Kidney tubule cell (primary cell): ENCODE results near the gene TFF2.
A peak's percentile ranks its signal among the peaks of the same experiment; 100 is the strongest.

ENCODE experiments used
- DNase-seq: peaks from one replicate; pipeline ENCODE4 v3.0.0-alpha.2; 2018; ENCODE audit warnings: low spot score

The TFF2 gene

DNA sequence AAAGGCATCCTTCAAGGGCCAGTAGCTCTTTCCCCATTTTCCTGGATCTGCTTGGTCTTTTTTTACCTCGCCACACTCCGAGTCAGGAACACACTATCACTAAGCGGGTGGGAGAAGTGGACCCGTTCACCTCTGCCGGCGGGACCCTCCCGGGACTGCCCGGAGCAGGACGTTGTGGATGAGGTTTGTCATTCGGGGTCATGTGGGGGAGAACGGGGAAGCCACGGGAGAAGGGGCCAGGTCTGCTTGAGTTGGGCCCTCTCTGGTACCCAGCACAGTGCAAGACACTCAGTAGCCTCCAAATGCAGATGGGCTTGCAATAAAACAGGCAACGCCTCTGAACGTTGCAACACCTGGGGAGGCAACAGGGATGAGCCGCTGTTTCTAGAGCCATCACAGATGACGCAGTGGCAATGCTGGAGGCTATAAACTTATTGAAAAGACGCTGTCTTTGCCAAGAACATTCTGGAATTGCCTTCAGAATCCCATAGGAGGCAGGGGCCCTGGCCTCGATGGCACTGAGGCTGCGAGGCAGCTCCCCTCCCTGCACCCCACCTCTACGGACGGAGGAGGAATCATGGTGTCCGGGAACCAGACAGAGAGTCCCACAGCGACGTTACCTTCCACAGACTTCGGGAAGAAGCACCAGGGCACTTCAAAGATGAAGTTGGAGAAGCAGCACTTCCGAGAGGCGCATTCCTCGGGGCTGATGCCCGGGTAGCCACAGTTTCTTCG, 3.8 kb downstream of the TFF2 start:
- no peak for DNase-seq

DNA sequence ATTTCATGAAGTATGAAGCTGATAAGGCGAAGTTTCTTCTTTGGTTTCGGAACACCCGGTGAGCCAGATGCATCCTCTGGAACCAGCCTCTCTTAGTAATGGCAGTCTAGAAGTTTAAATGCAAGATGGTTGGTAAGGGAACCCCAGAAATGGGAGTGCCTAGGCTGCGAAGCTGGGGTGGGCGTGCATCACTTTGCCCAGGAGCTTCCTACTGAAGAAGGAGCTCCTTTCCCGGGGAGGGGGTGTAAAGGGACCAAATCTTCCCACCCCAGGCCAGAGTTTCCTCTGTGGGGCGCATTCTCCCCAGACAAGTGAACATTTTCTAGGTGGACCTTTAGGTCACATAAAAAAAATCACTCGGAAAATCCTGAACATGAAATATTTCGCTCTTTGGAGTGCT, 4.4 kb downstream of the TFF2 start:
- DNase-seq, result no peak

DNA sequence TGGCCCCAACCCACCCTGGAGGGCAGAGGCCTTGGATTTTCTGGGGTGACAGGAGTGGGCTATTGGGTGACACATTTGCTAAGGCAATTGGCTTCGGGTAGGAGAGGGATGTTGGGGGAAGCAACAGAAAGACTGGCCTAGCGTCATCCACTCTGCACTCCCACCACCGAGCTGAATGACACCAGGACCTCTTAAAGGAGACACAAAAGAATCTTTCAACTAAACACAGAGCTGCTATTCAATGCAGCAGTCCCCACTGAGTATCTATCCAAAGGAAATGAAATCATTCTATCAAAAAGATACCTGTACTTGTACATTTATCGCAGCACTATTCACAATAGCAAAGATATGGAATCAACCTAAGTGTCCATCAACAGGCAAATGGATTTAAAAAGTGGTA, 6.2 kb downstream of the TFF2 start:
- no peak for DNase-seq

DNA sequence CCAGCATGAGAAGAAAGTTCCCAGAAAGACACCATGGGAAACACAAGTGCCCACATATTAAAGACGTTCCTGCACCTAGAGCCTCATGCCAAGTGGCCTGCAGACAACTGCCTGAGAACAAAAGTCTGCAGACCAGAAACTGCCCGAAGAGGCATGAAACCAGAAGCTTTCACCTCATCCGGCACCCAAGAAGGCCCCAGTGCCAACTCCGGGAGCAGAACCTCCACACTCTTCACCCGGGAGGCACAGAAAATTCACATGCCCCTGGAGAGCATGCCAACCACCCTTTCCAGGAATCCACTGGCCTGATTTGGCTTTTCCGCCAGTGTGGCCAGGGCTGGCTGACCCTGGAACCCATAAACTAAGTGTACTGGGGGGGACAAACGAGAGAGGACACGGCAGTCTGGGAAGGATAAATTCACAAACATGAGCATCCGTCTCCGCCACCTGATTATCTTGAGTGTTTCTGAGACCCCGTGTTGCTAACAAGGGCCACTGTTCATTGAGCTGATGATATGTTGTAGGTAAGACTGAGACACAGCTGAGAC, 6.8 kb downstream of the TFF2 start:
- no peak for DNase-seq

DNA sequence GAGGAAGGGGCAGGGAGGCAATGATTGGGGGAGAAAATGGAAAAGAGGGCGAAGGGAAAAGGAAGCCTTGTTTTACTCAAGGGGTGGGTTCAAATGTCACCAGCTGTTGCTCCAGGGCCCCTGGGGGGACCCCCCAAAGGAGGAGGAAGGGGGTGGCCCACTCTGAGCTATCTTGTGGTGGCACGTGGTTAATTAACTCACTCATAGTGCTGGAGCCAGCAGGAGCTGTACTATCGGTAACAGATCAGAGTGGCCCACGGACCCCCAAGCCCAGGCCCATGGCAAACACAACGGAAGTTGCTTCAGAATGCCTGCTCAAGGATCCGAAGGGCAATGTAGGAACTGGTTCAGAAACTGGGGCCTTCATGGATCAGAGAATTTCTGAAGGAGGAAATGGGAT, 7.2 kb downstream of the TFF2 start:
- no peak for DNase-seq

DNA sequence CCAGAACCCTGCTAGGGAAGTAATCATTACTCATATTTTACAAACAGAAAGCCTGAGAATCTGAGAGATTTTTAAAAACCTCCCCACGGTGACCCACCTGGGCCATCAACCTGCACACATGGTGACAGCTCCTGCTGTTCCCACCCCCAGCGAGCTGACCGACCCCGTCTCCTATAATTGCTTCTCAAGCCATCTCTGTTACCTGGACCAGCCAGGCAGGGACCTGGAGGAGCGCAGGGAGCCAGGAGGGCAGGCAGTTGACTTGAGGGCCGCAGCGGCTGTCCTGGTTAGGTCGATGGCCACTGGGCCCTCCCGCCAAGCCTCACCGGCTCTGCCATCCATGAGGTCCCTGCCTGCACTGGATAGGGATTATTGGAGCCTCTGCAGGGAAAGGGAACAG, 7.7 kb downstream of the TFF2 start:
- DNase-seq, result no peak

DNA sequence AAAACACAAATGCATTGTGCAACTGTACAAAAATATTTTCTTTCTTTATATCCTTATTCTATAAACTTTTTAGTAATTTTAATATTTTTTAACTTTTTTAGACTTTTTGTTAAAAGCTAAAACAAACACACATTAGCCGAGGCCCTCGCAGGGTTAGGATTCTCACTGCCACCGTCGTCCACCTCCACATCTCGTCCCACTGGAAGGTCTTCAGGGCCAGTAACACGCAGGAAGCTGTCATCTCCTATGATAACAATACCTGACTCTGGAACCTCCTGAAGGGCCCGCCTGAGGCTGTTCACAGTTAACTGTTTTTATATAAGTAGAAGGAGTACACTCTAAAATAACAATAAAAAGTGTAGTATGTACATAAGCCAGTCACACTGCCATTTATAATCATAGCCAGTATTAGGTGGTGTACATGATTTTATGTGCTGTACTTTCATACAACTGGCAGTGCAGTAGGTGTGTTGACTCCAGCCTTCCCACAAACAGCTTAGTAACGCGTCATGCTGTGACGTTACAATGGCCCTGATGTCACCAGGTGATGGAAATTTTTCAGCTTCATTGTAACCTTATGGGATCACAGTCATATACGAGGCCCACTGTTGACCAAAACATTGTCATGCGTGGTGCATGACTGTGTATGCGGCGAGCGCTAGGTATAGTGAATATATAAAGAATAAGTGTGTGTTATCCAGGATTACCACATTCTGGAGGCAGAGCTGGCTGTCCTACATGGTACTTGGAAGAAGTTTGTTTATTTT, 8.8 kb downstream of the TFF2 start:
- no peak for DNase-seq

DNA sequence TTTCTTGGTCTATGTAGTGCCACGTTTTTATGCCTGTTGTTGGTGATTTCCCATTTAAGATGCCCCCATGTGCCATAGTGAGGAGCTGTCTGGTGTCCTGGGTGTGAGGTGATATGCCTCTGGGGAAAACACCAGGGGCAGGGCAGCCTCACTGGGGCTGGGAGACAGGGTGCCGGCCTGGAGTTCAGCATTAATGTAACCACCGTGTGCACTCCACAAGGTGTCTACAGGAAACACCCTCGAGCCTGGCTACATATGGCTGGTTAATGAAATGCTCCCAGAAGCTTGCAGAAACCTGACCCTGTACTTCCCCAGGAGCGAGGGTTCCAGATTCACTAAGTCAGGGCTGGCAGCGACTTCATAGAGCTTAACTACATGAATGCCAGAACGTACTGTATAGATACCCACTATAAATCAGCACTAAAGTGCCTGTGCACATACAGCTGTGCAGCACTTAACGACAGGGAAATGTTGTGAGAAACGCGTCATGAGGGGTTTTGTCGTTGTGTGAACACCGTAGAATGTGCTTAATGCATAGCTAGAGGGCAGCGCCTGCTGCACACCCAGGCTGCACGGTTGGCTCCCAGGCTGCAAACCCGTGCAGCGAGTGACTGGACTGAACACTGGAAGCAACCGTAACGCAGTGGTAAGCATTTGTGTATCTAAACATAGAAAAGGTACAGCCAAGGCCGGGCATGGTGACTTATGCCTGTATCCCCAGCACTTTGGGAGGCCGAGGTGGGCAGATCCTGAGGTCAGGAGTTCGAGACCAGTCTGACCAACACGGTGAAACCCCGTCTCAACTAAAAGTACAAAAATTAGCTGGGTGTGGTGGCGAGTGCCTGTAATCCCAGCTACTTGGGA, 10.4 kb downstream of the TFF2 start:
- no peak for DNase-seq

DNA sequence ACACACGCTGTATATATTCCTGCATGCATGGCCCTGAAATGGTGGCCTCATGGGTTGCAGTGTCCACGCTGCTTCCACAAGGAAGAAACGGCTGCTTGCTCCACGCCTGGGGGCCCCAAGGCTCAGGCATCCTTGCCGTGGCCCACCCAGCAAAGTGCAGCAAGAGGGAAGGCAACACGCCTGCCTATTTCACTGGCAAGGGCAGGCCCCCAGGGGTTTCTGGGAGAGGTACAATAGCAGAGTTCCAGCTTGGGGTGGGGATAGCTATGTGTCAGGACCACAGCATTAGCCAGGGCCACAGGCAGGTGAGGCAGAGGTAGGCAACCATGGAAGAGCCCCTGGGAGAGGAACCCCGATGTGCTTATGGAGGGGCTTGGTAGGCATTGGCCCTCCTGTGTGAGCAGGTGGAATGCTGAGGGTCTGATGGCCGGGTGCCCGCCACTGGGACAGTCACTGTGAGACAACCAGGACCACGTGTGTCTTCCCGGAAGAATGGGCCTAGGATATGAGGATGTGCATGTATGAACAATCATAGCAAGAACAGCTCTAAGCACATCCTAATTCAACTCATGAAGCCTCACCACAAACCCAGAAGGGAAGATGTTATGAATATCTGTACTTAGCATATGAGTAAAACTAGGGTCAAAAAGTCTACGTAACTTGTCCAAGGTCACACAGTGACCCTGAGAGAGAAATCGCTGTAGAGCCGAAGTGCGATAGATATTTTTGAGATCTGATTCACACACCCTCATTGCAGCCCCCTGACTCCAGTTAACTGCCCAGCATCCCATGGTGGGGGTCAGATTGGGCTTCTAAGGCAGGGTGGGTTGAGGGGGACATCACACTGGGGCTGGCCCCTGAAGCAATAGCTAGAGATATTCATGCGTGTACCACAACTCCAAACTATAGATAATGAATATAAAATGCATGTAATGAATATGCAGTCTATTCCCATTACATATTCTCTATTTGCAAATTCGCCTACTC, 11.8 kb downstream of the TFF2 start:
- DNase-seq, result no peak

DNA sequence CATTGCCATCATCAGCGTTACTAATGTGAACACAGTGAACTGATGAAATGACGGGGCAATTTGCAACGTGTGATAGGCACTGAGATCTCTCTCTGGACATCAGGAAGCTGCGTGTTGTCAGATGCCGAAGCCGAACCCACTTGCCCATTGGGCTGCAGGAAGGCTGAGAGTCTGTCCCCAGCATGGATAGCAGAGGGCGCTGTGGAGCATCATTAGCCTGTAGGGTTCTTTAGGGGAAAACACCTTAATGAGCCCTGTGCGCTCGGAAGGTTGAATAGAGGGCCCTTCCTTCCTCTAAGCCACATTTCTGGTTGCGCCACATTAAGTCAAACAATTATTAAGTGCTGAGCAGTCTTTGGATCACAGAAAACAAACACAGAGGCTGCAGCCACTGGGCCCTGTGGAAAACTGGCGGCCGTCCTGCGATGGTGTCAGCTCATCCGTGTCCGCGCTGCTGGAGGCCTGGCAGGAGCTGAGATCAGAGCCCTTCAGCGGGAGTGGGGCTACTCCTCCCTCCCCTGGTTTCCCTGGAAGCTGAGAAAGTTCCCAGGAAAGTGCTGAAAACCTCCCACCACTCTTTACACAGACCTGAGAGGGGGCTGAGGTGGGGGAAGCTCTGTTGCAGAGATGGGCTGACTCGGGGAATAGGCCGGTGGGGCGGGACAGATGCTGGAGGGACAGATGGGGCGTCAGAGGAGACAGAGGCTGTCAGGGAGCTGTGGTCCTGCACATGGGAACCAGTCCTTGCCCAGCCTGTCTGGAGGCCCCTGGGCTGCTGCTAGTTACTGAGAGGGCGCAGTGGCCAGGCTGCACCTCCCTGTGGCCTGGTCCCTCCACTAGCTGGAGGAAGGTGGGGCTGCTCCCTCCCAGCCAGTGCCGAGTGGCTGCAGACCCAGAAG, 12.7 kb downstream of the TFF2 start:
- peak; percentile 91 for DNase-seq

DNA sequence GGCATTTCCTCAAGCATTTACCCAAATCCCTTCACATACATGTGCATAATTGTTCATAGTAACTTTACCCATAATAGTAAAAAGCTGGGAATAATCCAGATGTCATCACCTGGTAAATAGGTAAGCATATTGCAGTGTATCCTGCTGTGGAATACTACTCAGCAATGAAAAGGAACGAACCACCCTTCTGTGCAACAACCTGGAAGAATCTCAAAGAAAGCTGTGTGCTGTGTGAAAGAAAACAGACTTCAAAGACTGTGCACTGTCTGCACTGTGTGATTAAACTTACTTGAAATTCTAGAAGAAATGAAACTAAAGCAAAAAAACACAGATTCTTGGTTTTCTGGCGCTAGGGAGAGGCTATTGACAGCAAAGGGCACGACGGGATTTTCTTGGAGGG, 13.5 kb downstream of the TFF2 start:
- no peak for DNase-seq

DNA sequence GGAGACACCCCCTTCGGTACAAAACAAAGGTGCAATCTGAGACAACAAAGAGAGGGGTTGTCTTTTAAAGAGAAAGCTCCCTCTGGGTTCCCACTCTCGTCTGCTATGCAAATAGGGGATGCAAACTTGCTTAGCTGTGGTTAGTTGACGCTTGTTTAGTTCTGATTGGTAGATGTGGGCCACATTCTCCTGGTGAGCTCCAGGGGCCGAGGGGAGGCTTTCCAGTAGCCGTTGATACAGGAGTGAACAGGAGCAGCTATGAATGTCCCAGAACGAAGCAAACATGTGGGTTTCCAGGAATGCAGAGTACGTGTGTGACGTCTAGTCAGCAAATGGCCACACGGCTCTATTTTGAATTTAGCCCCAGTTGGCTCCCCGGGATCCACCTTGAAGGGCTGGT, 14.7 kb downstream of the TFF2 start:
- peak; percentile 24 for DNase-seq

DNA sequence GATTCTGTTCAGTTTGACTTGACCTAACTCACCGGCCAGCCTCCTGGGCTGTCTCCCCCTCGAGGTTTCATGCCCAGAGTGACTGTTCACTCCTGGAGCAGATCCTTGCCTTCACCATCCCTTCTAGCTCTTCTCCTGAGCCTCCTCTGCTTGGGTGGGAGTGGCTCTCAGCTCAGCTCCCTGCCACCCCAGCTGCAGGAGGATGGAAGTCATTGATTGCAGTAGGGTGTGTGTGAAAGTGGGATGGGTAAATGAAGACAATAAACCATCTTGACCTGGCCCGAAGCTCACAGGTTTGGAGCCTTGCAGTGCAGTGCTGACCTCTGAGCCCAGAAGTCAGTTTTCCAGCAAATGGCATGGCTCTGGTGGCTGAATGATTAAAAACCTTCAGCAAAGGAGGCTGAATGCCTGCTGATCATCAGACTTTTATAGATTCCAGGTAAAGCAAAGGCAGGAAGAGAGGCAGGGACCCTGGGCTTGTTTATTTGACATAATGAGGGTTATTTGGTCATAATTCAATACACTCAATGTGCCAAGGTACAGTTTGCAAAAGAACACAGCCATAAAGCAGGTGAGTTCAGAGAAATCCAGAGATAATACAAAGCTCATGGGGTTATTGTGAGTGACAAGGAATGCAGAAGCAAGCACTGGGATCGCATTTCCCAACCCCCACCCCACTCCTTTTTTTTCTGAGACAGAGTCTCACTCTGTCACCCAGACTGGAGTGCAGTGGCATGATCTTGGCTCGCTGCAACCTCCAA, 18.1 kb downstream of the TFF2 start:
- DNase-seq, result no peak

DNA sequence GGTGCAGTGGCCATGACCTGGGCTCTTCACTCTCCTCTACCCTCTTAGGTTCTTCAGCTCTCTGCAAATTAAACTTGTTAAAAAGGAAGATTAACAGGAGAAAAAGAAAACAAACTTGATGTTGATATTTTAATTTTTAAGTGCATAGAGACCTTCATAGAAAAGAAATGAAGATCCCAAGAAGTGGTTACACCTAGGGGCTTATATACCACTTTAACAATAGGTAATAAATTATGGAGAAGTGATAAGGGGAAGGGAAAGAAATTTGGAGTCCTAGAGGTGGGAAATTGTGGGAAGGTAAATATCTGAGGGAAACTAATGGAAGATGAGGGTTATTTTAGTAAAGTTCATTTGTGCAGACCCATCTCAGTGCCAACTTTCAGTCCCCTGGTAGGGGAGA, 19.1 kb downstream of the TFF2 start:
- DNase-seq, result no peak

DNA sequence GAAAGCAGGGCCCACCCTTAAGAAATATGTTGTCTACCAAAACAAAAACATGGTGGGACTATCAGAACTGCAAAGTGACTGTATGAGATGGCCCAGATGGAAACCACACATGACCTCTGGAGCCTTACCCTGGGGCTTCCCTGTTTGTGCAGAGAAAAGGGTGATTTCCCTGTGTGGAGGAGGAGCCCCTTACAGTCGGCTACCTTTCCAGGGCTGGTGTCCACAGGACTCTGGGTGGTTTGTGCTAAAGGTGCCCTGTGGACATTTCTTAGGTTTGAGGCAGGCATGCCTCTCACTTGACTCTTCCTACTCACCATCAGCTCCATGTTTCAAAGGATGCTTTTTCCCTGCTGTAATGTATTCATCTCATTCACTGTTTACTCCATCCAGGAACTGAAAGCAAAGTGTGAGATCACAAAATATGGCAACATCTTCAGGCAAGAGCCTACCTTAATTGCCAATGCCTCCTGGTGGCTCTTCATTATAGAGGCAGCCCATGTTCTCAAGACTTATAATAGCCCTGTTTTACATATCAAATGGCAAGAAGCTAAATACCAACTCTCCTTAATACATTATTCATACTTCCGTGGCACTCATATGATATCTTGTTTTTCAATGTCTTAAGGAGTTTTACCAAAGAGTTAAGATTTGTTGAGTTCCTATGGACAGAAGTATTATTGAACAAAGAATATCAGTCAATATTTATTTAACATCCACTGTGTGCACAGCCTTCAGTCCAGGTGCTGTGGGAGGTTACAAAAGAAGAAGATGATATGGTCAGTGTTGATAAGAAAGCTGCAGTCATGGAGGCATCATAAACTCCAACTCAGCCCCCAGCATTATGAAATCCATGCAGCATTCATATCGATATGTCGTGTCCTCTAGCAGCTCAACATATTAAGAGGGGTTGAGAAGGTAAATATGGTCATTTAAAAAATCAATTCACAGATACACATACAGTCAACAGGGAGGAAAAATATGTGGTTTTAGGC, 20.1 kb downstream of the TFF2 start:
- no peak for DNase-seq

DNA sequence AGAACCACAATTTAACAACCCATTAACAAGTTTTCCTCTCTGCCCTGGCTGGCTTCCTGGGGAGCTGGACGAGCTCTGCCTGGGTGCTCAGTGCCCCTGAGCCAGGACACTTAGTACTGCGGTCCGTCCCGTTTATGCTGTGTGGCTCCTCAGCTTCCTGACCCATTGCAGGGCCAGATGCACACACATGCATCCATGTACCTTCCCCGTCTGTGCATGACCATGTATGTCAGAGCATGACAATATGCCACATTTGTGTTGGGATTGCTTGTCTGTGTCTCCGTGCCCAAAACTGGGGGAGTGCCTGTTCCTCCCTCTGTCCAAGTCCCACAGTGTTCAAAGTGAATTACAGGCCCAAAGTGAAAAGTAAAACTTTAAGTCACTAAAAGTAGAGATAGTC, 25.9 kb downstream of the TFF2 start:
- no peak for DNase-seq

DNA sequence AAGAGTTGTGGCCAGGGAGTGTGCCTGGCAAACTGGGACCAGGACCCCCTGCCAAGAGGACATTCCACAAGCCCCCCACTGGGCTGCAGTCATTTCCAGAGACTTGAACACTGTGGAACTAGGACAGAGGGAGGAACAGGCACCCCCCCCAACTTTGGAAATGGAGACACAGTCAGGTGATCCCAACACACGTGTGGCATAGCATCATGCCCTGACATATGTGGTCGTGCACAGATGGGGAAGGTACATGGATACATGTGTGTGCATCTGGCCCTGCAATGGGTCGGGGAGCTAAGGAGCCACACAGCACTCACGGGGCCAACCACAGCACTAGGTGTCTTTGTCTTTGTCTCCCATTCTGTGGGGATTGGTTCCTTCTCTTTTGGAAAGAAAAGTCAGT, 28.9 kb downstream of the TFF2 start:
- no peak for DNase-seq

DNA sequence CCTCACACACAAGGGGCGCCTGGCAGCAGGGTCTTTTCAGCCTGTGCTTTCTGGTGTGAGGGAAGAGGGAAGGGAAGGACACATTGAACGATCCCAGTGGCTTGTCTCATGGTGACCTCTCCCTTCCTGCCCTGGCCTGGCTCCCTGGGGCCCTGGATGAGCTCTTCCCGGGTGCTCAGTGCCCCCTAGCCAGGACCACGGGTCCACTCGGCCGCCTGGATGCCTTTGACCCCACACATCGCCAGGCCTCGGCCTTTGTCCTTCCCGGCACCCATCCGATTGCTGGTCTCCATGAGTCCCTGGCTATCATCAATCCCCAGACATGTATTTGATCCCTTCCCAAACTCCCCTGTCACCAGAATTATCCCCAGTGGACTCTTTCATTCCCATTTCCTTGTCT, 29.6 kb downstream of the TFF2 start:
- DNase-seq, result no peak
